HepG2 (cell line): ENCODE data around the gene SETD5.

Source experiments
- CREB1 ChIP-seq, 2 experiments: fragments of 450-650 bp in 1 of 2; IDR thresholded peaks; 2 replicates each; pipeline ENCODE4 v1.6.1; 2016 to 2017; ENCODE audit warnings: control low read depth in 1 of 2, mild to moderate bottlenecking in 1 of 2, missing compliant biosample characterization in 1 of 2, missing genetic modification characterization in 1 of 2
- ELF3 ChIP-seq: IDR thresholded peaks from 2 replicates; pipeline ENCODE4 v1.6.1; 2016; ENCODE audit warnings: missing genetic modification reagents, missing compliant biosample characterization
- MTERF4 ChIP-seq: sonication (generic); formaldehyde crosslinking; IDR thresholded peaks from 2 replicates; pipeline ENCODE4 v1.8.0; 2023; ENCODE audit warnings: mild to moderate bottlenecking, missing genetic modification reagents
- PATZ1 ChIP-seq: sonication (generic); formaldehyde crosslinking; IDR thresholded peaks from 2 replicates; pipeline ENCODE4 v1.4.0; 2020; ENCODE audit warnings: missing genetic modification reagents
- SMC3 ChIP-seq: IDR thresholded peaks from 2 replicates; pipeline ENCODE4 v1.6.1; 2011; ENCODE audit warnings: low read length, improper control_type of control experiment
- TEAD2 ChIP-seq: sonication (generic); formaldehyde crosslinking; IDR thresholded peaks from 2 replicates; pipeline ENCODE4 v1.9.0; 2021; ENCODE audit warnings: missing genetic modification reagents

GRCh38 chr3:9349321-9350117 is 47.9 kb upstream of the SETD5 start:
- no peak for TF ChIP-seq PATZ1
- TF ChIP-seq CREB1 (IDR thresholded peaks at IDR 0.05): no peak
- TF ChIP-seq CREB1 (CRISPR knock-in tag; IDR thresholded peaks at IDR 0.05): no peak
- TF ChIP-seq SMC3: no peak
- TF ChIP-seq TEAD2: no peak
- no peak for TF ChIP-seq ELF3
- TF ChIP-seq MTERF4: no peak
